Measurements from ENCODE around the gene GPC3. TPM values are rescaled to one million over a fixed set of nuclear protein-coding genes. Genes with fewer than 3 reads are reported as not detected.
A peak's percentile ranks its signal among the peaks of the same experiment; 100 is the strongest.

The GPC3 gene
- total and polyA plus RNA-seq, 8 donors, result 0.46 to 137 (median 4.4) TPM

DNA sequence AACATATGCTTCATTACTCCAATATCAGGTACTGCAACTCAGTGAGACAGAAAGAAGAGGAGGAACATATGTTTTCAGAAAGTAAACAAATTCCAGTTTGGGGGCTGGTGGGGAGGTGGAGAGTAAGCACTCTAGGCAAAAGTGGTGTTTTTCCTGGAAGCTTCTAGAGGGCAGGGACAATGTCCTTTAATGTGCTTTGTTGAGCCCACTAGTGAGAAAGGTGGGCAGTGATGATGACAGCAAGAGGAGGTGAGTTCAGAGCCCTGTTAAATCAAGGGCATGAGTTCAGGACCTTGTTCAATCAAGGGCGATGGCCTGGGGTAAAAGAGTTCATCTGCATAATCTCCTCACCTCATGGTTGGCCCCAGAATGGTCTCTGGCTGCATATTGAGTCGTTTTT, 38.4 kb downstream of the GPC3 start:
- TF ChIP-seq POLR2A (IDR thresholded peaks at IDR 0.05), result no peak
- no peak for TF ChIP-seq POLR2AphosphoS5 (IDR thresholded peaks at IDR 0.05)
- TF ChIP-seq, protein P1, sequence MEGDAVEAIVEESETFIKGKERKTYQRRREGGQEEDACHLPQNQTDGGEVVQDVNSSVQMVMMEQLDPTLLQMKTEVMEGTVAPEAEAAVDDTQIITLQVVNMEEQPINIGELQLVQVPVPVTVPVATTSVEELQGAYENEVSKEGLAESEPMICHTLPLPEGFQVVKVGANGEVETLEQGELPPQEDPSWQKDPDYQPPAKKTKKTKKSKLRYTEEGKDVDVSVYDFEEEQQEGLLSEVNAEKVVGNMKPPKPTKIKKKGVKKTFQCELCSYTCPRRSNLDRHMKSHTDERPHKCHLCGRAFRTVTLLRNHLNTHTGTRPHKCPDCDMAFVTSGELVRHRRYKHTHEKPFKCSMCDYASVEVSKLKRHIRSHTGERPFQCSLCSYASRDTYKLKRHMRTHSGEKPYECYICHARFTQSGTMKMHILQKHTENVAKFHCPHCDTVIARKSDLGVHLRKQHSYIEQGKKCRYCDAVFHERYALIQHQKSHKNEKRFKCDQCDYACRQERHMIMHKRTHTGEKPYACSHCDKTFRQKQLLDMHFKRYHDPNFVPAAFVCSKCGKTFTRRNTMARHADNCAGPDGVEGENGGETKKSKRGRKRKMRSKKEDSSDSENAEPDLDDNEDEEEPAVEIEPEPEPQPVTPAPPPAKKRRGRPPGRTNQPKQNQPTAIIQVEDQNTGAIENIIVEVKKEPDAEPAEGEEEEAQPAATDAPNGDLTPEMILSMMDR (IDR thresholded peaks at IDR 0.05), result no peak
- TF ChIP-seq EP300 (IDR thresholded peaks at IDR 0.05), result no peak
- Histone ChIP-seq H3K4me3 (no peak overlapping the region), H3K9me3 (no peaks in the 10 kb centered on the region), H3K27ac (no peak overlapping the region), H3K27me3 (peaks cover 0 to 6% (median 0%) of the 10 kb centered on the region in 3 donors), H3K36me3 (no peaks in the 10 kb centered on the region), H3K4me1 (no peaks in the 10 kb centered on the region)
- intact Hi-C loops (cut with DNase I; ENCODE audit: low total_unique reads), result no loop called here
- 21 to 73% (median 43%) methylated on average over 2 of the region's 2 CpGs for whole genome bisulfite sequencing, 5 donors
- DNase-seq, result no peak

DNA sequence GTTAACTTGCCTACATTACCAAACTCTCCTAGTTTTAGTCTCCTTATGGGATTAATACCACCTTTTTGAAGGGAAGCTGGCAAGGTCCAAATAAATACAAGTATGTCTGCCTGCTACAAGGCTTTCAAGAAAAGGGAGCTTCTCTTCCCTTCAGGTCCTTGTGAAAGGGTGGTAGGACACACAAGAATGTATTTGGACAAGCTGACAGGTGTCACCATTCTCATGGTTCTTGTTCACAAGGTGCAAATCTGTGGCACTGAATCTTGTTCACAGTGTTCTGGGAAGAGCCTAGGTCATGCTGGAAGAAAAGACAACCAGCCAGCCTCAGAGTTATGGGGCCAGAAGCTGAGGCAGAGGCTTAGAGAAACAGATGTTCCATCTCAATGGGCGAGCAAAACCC, 41.9 kb downstream of the GPC3 start:
- peaks cover 0 to 3% (median 0%) of the 10 kb centered on the region in 3 donors for H3K27me3 ChIP-seq
- 56 to 84% (median 57%) methylated on average over 1 of the region's 1 CpG for WGBS, 5 donors
- no peaks in the 10 kb centered on the region for H3K9me3 ChIP-seq
- no peak for DNase-seq
- H3K36me3 ChIP-seq, result no peaks in the 10 kb centered on the region
- intact Hi-C loops (cut with DNase I; ENCODE audit: low total_unique reads), result no loop called here
- H3K4me1 ChIP-seq, result no peaks in the 10 kb centered on the region
- TF ChIP-seq POLR2A (IDR thresholded peaks at IDR 0.05) (no peak), POLR2AphosphoS5 (IDR thresholded peaks at IDR 0.05) (no peak), EP300 (IDR thresholded peaks at IDR 0.05) (no peak)
- TF ChIP-seq, protein P1 (IDR thresholded peaks at IDR 0.05), result no peak
- no peak overlapping the region for H3K27ac ChIP-seq
- no peak overlapping the region for H3K4me3 ChIP-seq

DNA sequence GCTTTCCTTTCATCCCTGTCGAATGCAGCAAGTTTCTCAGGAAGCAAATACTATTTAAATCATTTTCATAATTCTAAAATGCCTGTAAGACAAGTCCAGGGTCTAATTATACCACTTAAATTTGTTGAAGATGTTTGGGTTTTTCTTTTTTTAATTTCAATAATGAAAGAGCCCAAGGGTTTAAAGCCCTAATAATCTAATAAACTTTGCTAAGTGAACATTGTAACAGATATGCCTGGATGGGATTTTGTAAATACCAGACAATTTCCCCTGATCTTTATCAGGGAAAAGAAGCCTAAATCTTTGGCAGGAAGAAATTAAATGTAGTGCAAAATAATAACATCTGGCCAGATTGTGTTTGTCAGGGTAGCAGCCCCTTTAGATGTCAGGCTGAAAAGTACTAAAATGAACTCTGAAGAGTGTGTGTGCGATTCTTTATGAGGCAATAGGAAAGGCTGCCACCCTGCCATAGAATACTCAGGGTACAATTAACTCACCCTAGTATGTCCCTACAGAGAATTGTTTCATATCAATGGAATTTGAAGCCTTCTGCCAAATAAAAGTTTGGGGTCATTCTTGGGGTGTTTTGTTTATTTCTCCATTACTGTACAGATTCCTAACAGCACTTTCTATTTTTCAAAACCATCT, 45.6 kb downstream of the GPC3 start:
- intact Hi-C loops (cut with DNase I; ENCODE audit: low total_unique reads), result no loop called here
- 63 to 89% (median 69%) methylated on average over 2 of the region's 2 CpGs for WGBS, 5 donors
- Histone ChIP-seq H3K9me3 (no peaks in the 10 kb centered on the region), H3K4me3 (no peak overlapping the region), H3K27ac (no peak overlapping the region), H3K36me3 (no peaks in the 10 kb centered on the region), H3K4me1 (no peaks in the 10 kb centered on the region), H3K27me3 (no peaks in the 10 kb centered on the region)
- DNase-seq, result peak in 1 of 2 donors; percentile 9
- TF ChIP-seq POLR2AphosphoS5 (IDR thresholded peaks at IDR 0.05) (no peak), EP300 (IDR thresholded peaks at IDR 0.05) (no peak), POLR2A (IDR thresholded peaks at IDR 0.05) (no peak)
- TF ChIP-seq, protein P1 (IDR thresholded peaks at IDR 0.05), result no peak

DNA sequence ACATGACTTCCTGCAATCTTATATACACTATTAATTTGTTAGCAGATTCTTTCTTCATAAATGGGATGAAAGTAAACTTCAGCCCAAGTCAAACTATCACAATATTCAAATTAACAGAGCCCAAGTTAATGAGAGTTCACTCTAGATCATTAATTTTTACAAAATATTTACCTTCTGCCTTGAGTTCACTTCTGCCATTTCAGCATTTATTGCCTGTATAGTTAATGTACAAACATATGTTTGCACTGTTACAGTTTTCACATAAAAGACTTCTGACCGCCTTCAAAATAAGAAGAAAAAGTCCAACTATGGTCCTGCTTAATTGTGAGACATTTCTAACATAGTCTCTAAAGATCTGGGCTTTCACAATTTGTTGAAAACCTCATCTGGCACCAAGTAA, 46.9 kb downstream of the GPC3 start:
- DNase-seq, result no peak
- intact Hi-C loops (cut with DNase I; ENCODE audit: low total_unique reads), result no loop called here
- Histone ChIP-seq H3K27me3 (no peaks in the 10 kb centered on the region), H3K36me3 (no peaks in the 10 kb centered on the region), H3K27ac (no peak overlapping the region), H3K4me1 (no peaks in the 10 kb centered on the region), H3K4me3 (no peak overlapping the region), H3K9me3 (no peaks in the 10 kb centered on the region)
- 51 to 69% (median 62%) methylated on average over 1 of the region's 1 CpG for WGBS, 5 donors
- TF ChIP-seq, protein P1 (IDR thresholded peaks at IDR 0.05), result no peak
- TF ChIP-seq EP300 (IDR thresholded peaks at IDR 0.05) (no peak), POLR2AphosphoS5 (IDR thresholded peaks at IDR 0.05) (no peak), POLR2A (IDR thresholded peaks at IDR 0.05) (no peak)

Measured in stomach (tissue), 9 donors.